Measurements from ENCODE around the gene MGAM2.
A peak's percentile ranks its signal among the peaks of the same experiment; 100 is the strongest.

The MGAM2 gene

GRCh38 chr7:142177869-142178268, 66.4 kb downstream of the MGAM2 start:
- no peak for DNase-seq

GRCh38 chr7:142180426-142180825, 68.9 kb downstream of the MGAM2 start:
- no peak for DNase-seq

GRCh38 chr7:142181211-142181610, 69.7 kb downstream of the MGAM2 start:
- no peak for DNase-seq

- DNase-seq = no peak
These were observed 70.4 kb downstream of the MGAM2 start for GRCh38 chr7:142181966-142182365.

GRCh38 chr7:142185069-142185468, 73.6 kb downstream of the MGAM2 start:
- no peak for DNase-seq

- no peak for DNase-seq
These were observed 74.3 kb downstream of the MGAM2 start for GRCh38 chr7:142185801-142186200.

GRCh38 chr7:142188154-142188553, 76.6 kb downstream of the MGAM2 start:
- no peak for DNase-seq

DNA sequence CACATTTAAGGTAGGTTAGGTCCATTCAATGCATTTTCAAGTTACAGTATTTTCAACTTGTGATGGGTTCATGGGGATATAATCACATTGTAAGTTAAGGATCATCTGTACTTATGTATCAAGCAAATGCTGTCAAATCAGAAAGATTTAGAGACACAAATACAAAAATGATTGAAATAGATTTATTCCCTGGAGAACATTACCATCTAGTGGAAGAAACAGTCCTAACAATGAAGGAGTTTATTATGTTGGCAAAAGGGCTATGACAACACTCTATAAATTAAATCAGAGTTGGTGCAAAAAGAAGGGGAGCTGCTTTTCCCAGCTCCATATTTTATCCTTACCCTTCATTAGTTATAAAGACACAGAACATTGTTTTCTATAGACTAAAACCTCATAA, 77.3 kb downstream of the MGAM2 start:
- DNase-seq = peak; percentile 27

DNA sequence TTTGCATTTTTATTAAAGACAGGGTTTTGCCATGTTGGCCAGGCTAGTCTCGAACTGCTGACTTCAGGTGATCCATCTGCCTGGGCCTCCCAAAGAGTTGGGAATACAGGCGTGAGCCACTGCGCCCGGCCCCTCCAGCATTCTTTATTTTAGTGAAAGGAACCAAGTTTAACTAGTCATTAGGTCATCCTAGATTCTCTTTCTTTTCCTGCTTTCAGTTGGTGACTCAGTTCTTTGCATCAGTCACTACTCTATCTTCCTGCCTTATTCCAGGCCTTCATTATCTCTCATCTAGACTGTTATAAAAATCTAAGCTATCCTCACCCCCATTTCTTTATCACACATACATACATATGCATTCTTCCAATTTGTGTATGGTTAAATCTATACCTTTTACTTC, 82.7 kb downstream of the MGAM2 start:
- no peak for DNase-seq

- DNase-seq = no peak
These were observed 84.7 kb downstream of the MGAM2 start for GRCh38 chr7:142196066-142196840.

- no peak for DNase-seq
These were observed 88.7 kb downstream of the MGAM2 start for GRCh38 chr7:142200206-142200605.

DNA sequence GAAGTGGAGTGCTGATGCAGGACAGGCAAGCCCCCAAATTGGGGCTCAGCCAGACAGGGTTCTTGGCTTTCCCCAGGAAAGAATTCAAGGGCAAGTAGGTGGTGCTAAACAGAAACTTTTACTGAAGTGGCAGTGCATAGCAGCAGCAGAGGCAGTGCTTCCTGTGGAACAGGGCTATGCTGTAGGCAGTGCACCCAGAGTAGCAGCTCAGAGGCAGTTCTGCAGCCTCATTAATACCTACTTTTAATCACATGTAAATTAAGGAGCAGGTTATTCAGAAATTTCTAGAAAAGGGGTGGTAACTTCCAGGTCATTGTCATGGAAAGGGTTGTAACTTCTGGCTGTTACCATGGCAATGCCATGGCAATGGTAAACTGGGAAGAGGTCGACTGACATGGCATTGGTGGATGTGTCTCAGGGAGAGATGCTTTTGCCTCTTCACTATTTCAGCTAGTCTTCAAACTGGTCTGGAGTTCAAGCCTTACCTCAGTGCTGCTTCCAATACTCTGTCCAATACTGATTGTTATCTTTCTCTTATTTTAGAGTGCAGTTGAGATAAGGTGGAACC, 117.1 kb downstream of the MGAM2 start:
- no peak for DNase-seq

GRCh38 chr7:142231716-142232115, 120.2 kb downstream of the MGAM2 start:
- DNase-seq = peak; percentile 36

DNA sequence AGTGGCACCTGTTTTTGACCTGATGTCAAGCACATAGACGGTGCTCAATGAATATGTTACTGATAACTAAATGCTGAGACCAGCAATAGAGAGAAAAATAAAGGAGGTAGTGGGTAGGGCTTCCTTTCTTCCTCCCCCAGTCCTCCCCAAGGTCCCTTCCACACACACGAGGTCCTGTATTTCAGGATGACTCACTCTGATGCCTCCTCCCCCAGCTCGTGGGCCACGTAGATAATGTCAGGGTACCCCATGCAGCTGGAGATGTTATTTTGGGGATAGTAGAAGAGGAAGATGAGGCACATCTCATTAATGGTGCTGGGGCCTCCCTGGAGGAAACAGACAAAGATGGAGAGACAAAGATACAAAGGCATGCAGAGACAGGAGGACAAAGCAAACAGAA, 129.0 kb downstream of the MGAM2 start:
- no peak for DNase-seq

DNA sequence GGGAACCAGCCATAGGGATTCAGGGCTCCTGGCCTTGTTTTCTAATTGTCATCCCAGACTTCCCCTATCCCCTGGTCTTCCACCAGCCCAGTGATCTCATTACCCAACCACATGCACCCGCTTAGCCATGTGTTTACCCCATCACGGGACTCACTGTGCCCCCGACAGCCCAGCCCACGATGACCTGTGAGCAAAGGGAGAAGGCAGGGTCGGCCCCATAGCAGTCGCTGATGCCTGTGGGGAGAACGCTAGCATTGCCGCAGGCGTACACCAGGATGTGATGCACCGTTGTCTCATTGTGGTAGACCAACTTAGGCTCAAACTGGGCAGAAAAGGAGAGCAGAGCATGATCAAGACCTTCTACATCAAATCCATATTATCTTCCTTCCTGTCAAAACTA, 132.3 kb downstream of the MGAM2 start:
- no peak for DNase-seq

- DNase-seq = peak; percentile 1
These were observed 136.9 kb downstream of the MGAM2 start for GRCh38 chr7:142248166-142249160.

DNA sequence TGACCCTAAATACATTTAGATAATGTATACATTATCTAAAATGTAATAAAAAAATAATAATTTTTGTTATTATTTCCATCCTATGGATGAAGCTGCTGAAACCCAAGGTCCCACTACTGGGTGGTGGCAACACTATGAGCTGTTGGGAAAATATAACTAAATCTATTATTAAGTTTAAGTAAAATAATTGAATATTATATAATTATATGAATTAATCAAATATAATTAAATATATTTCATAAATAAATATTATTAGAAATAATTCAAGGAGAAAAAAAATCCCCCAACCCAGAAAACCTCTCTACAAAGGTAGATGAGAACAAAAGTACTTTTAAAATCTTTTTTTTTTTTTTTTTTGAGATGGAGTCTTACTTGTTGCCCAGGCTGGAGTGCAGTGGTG, 138.4 kb downstream of the MGAM2 start:
- DNase-seq = no peak

- no peak for DNase-seq
These were observed 139.2 kb downstream of the MGAM2 start for GRCh38 chr7:142250705-142251104.

- DNase-seq = no peak
These were observed 146.4 kb downstream of the MGAM2 start, which contains the start of gene PRSS58 for GRCh38 chr7:142257958-142258357. Gene PRSS58 (minus strand): TSS chr7:142258058. CDS start chr7:142257707, 351 bp downstream.

- DNase-seq = no peak
These were observed 152.3 kb downstream of the MGAM2 start for GRCh38 chr7:142263598-142264380.

Data from eye (tissue), 1 donor.